Measurements from ENCODE around the gene TTC28.

TTC28 gene

GRCh38 chr22:27991586-27992293, 687.9 kb downstream of the TTC28 start:
- Histone ChIP-seq H3K9me3 (no peaks in the 10 kb centered on the region), H3K4me1 (ENCODE audit: control insufficient read depth in 1 of 2, insufficient read depth in 1 of 2, low read depth in 1 of 2, low read length in 1 of 2) (no peaks in the 10 kb centered on the region), H3K27me3 (no peaks in the 10 kb centered on the region), H3K36me3 (no peaks in the 10 kb centered on the region), H3K4me3 (ENCODE audit: low read depth in 1 of 2, low read length in 1 of 2) (no peak overlapping the region), H3K27ac (no peak overlapping the region)
- no peak for TF ChIP-seq CTCF (IDR thresholded peaks at IDR 0.05)

GRCh38 chr22:27990879-27991278, 688.8 kb downstream of the TTC28 start:
- Histone ChIP-seq H3K27ac (no peak overlapping the region), H3K36me3 (no peaks in the 10 kb centered on the region), H3K4me3 (ENCODE audit: low read depth in 1 of 2, low read length in 1 of 2) (no peak overlapping the region), H3K27me3 (no peaks in the 10 kb centered on the region), H3K4me1 (ENCODE audit: control insufficient read depth in 1 of 2, insufficient read depth in 1 of 2, low read depth in 1 of 2, low read length in 1 of 2) (no peaks in the 10 kb centered on the region), H3K9me3 (no peaks in the 10 kb centered on the region)
- TF ChIP-seq CTCF (IDR thresholded peaks at IDR 0.05) = no peak

- Histone ChIP-seq H3K27ac (no peak overlapping the region), H3K9me3 (no peaks in the 10 kb centered on the region), H3K36me3 (no peaks in the 10 kb centered on the region), H3K4me1 (ENCODE audit: control insufficient read depth in 1 of 2, insufficient read depth in 1 of 2, low read depth in 1 of 2, low read length in 1 of 2) (no peaks in the 10 kb centered on the region), H3K27me3 (no peaks in the 10 kb centered on the region), H3K4me3 (ENCODE audit: low read depth in 1 of 2, low read length in 1 of 2) (no peak overlapping the region)
- no peak for TF ChIP-seq CTCF (IDR thresholded peaks at IDR 0.05)
These were observed 689.2 kb downstream of the TTC28 start for GRCh38 chr22:27990451-27990840.

- Histone ChIP-seq H3K27me3 (no peaks in the 10 kb centered on the region), H3K4me1 (ENCODE audit: control insufficient read depth in 1 of 2, insufficient read depth in 1 of 2, low read depth in 1 of 2, low read length in 1 of 2) (no peaks in the 10 kb centered on the region), H3K36me3 (no peaks in the 10 kb centered on the region), H3K4me3 (ENCODE audit: low read depth in 1 of 2, low read length in 1 of 2) (no peak overlapping the region), H3K9me3 (no peaks in the 10 kb centered on the region), H3K27ac (no peak overlapping the region)
- TF ChIP-seq CTCF (IDR thresholded peaks at IDR 0.05) = no peak
These were observed 689.7 kb downstream of the TTC28 start for GRCh38 chr22:27989758-27990450.

- H3K36me3 ChIP-seq = no peaks in the 10 kb centered on the region
- H3K9me3 ChIP-seq = no peaks in the 10 kb centered on the region
- no peaks in the 10 kb centered on the region for H3K4me1 ChIP-seq (ENCODE audit: control insufficient read depth in 1 of 2, insufficient read depth in 1 of 2, low read depth in 1 of 2, low read length in 1 of 2)
- no peak overlapping the region for H3K4me3 ChIP-seq (ENCODE audit: low read depth in 1 of 2, low read length in 1 of 2)
- H3K27me3 ChIP-seq = no peaks in the 10 kb centered on the region
- TF ChIP-seq CTCF (IDR thresholded peaks at IDR 0.05) = no peak
- no peak overlapping the region for H3K27ac ChIP-seq
These were observed 690.9 kb downstream of the TTC28 start for GRCh38 chr22:27988704-27989103.

All from neutrophil (primary cell).